Heart left ventricle (tissue), 16 donors: ENCODE data around the gene SYCP3. TPM values are rescaled to one million over a fixed set of nuclear protein-coding genes. Genes with fewer than 3 reads are reported as not detected.
A peak's percentile ranks its signal among the peaks of the same experiment; 100 is the strongest.

Experiments
- ATAC-seq, 4 donors: fragments of 200-7000 bp; cut with Tn5 transposase; one replicate each; pipeline ENCODE4 v1.9.1; 2020 to 2022; ENCODE audit warnings: moderate library complexity in 4 of 4, mild to moderate bottlenecking in 3 of 4, moderate number of reproducible peaks in 1 of 4
- DNase-seq, 5 donors: peaks; one replicate each; pipeline ENCODE4 v3.0.0-alpha.2; 2020
- H3K27ac ChIP-seq, 12 donors: fragments of 200-600 bp; sonication (generic) in 4 of 12; one replicate each; pipeline versions ENCODE4 v1.5.0 to v1.8.0; 2016 to 2022; ENCODE audit warnings: mild to moderate bottlenecking in 2 of 12
- H3K27me3 ChIP-seq, 9 donors: fragments of 200-600 bp; sonication (generic) in 2 of 9; one replicate each; pipeline versions ENCODE4 v1.5.1 to v1.8.0; 2016 to 2022; ENCODE audit warnings: mild to moderate bottlenecking in 3 of 9
- H3K36me3 ChIP-seq, 9 donors: fragments of 200-600 bp; sonication (generic) in 2 of 9; one replicate each; pipeline versions ENCODE4 v1.5.0 to v1.8.0; 2018 to 2022; ENCODE audit warnings: mild to moderate bottlenecking in 2 of 9
- H3K4me1 ChIP-seq, 12 donors: fragments of 200-600 bp; sonication (generic) in 4 of 12; one replicate each; pipeline versions ENCODE4 v1.5.0 to v1.8.0; 2016 to 2022; ENCODE audit warnings: mild to moderate bottlenecking in 3 of 12
- H3K4me3 ChIP-seq, 12 donors: fragments of 200-600 bp; sonication (generic) in 4 of 12; one replicate each; pipeline versions ENCODE4 v1.5.0 to v1.8.0; 2017 to 2022; ENCODE audit warnings: mild to moderate bottlenecking in 9 of 12, moderate library complexity in 4 of 12
- H3K9me3 ChIP-seq, 12 donors: fragments of 200-600 bp; sonication (generic) in 4 of 12; one replicate each; pipeline versions ENCODE4 v1.5.0 to v1.8.0; 2016 to 2022; ENCODE audit warnings: mild to moderate bottlenecking in 1 of 12
- CTCF ChIP-seq, 12 donors: fragments of 200-600 bp; sonication (generic) in 4 of 12; IDR thresholded peaks; one replicate each; pipeline versions ENCODE4 v1.5.0 to v1.8.0; 2018 to 2022; ENCODE audit warnings: antibody characterized with exemption in 12 of 12, mild to moderate bottlenecking in 5 of 12
- POLR2A ChIP-seq, 2 donors: fragments of 450-650 bp; IDR thresholded peaks; one replicate each; pipeline ENCODE4 v1.6.1; 2017; ENCODE audit warnings: antibody characterized with exemption in 2 of 2, mild to moderate bottlenecking in 2 of 2, moderate library complexity in 2 of 2
- WGBS, 4 donors: extraction: QIAGEN DNeasy Blood & Tissue Kit in 2 of 4; methylation state at CpG; one replicate each; pipeline versions ENCODE4 v1.1.5 to v1.1.7; 2013 to 2018; 5-methylcytosine and 5-hydroxymethylcytosine counted together
- intact Hi-C, 10 donors: fragments of 100-400 bp; cut with DNase I; formaldehyde crosslinking; loops; one replicate each; pipeline versions ENCODE4 v1.11.1 to v1.14.2; 2022
- polyA plus RNA-seq, 2 donors: library from polyadenylated mRNA; stranded (reverse); fragments of 200-250 nt; gene quantifications; one replicate each; pipeline ENCODE4 v1.2.3, GENCODE V29; 2013
- total RNA-seq, 9 donors: library from RNA; depleted of rRNA in 2 of 9; stranded (reverse); fragments of >200 nt in 2 of 9; fragmentation: NEBNext Ultra II Directional in 3 of 9; extraction: Animal tissue kit (Norgen Biotek cat#: 25700) in 3 of 9; gene quantifications; one replicate each; pipeline versions ENCODE4 v1.1.0 to v1.2.4, GENCODE V29; 2016 to 2023
- donor health status: ischemic (EF 13 %, LVEDD 7.1; RV severe dilation, severe dysfunction).
- donor health status: healthy with polysubstance abuse.
- donor health status: DM: no; HTN: yes; CAD: no.
- donor health status: DM: no; HTN: no; CAD: no.
- donor health status: ischemic (EF 25% LVEDD 6.9; RV normal size, moderate dysfunction).
- donor health status: ischemic (EF 25% LVEDD 5.7; RV mildly dilated, moderate dysfunction).
- donor health status: healthy.
- donor health status: DM: yes; HTN: yes; CAD: no.
- donor health status: ischemic (EF 35%, LVEDD 5.7; RV mildly dilated, moderate dysfunction).
- donor health status: nonischemic (EF 11% LVEDD 7.7; RV severe dilation, severe dysfunction).
- donor health status: DM: yes; HTN: yes; CAD: no.
- donor health status: PGD.
- donor health status: ischemic (EF 29% LVEDD 5.4; RV normal size, mild dysfunction).
- donor health status: nonischemic (EF 23%, LVEDD 6.1; RV moderate dilation, normal function).

The SYCP3 gene
- total and polyA plus RNA-seq, 11 donors: 0.04 TPM; not detected in 10

- no peak overlapping the region for H3K27ac ChIP-seq
- peaks cover 0 to 26% (median 0%) of the 10 kb centered on the region in 12 donors for H3K4me1 ChIP-seq
- WGBS, 4 donors: 93 to 97% (median 95%) methylated on average over 4 of the region's 4 CpGs
- intact Hi-C loops: loop anchor here in 2 of 10 donors (5.0 kb wide), 2 partner anchors 344 to 349 kb away; no protein-coding TSS in a partner anchor
- peaks cover 0 to 84% (median 52%) of the 10 kb centered on the region in 9 donors for H3K36me3 ChIP-seq
- H3K27me3 ChIP-seq: no peaks in the 10 kb centered on the region
- no peak overlapping the region for H3K4me3 ChIP-seq
- DNase-seq (no peak), ATAC-seq (no peak)
- H3K9me3 ChIP-seq: no peaks in the 10 kb centered on the region
- TF ChIP-seq CTCF (IDR thresholded peaks at IDR 0.05): no peak
- no peak for TF ChIP-seq POLR2A (IDR thresholded peaks at IDR 0.05)
Observed at GRCh38 chr12:101761781-101762180, 22.5 kb upstream of the SYCP3 start.

- Histone ChIP-seq H3K27ac (peak overlapping the region in 1 of 12 donors; percentile 43), H3K4me1 (peaks cover 0 to 26% (median 0%) of the 10 kb centered on the region in 12 donors), H3K36me3 (peaks cover 0 to 84% (median 52%) of the 10 kb centered on the region in 9 donors), H3K27me3 (no peaks in the 10 kb centered on the region), H3K4me3 (no peak overlapping the region), H3K9me3 (no peaks in the 10 kb centered on the region)
- TF ChIP-seq CTCF (IDR thresholded peaks at IDR 0.05): no peak
- TF ChIP-seq POLR2A (IDR thresholded peaks at IDR 0.05): no peak
- 70 to 78% (median 74%) methylated on average over 5 of the region's 5 CpGs for WGBS, 4 donors
- ATAC-seq (no peak), DNase-seq (no peak)
- intact Hi-C loops: loop anchor here in 2 of 10 donors (5.0 kb wide), 2 partner anchors 344 to 349 kb away; no protein-coding TSS in a partner anchor
Observed at GRCh38 chr12:101761350-101761749, 22.1 kb upstream of the SYCP3 start.

GRCh38 chr12:101759396-101760047 is 20.3 kb upstream of the SYCP3 start:
- Histone ChIP-seq H3K36me3 (peaks cover 0 to 84% (median 56%) of the 10 kb centered on the region in 9 donors), H3K27ac (no peak overlapping the region), H3K27me3 (no peaks in the 10 kb centered on the region), H3K4me1 (peaks cover 0 to 26% (median 0%) of the 10 kb centered on the region in 12 donors), H3K9me3 (no peaks in the 10 kb centered on the region), H3K4me3 (no peak overlapping the region)
- whole genome bisulfite sequencing, 4 donors: 66 to 70% (median 69%) methylated on average over 5 of the region's 5 CpGs
- no peak for TF ChIP-seq POLR2A (IDR thresholded peaks at IDR 0.05)
- TF ChIP-seq CTCF (IDR thresholded peaks at IDR 0.05): peak; percentile 48 to 76 (median 66)
- intact Hi-C loops: loop anchor here in 5 of 10 donors (5.0 to 10.0 kb wide), 6 partner anchors 85 to 355 kb away; partner anchors contain the start of gene ARL1 (in 1 of the 5)
- ATAC-seq: peak in 2 of 4 donors; percentile 30 to 38
- DNase-seq: no peak

- H3K4me3 ChIP-seq: no peak overlapping the region
- H3K36me3 ChIP-seq: peaks cover 0 to 100% (median 92%) of the 10 kb centered on the region in 9 donors
- DNase-seq: no peak
- H3K9me3 ChIP-seq: no peaks in the 10 kb centered on the region
- TF ChIP-seq POLR2A (IDR thresholded peaks at IDR 0.05) (no peak), CTCF (IDR thresholded peaks at IDR 0.05) (no peak)
- H3K27ac ChIP-seq: no peak overlapping the region
- H3K27me3 ChIP-seq: no peaks in the 10 kb centered on the region
- 91 to 94% (median 93%) methylated on average over 4 of the region's 4 CpGs for WGBS, 4 donors
- peaks cover 0 to 7% (median 0%) of the 10 kb centered on the region in 12 donors for H3K4me1 ChIP-seq
- ATAC-seq: no peak
- intact Hi-C loops: loop anchor here in 3 of 10 donors (10.0 kb wide), 3 partner anchors 75 to 345 kb away; partner anchors contain the start of gene ARL1 (in 1 of the 3)
Observed at GRCh38 chr12:101750152-101750551, 10.9 kb upstream of the SYCP3 start.
